ENCODE measurements around the gene DTX4.

DTX4 gene

DNA sequence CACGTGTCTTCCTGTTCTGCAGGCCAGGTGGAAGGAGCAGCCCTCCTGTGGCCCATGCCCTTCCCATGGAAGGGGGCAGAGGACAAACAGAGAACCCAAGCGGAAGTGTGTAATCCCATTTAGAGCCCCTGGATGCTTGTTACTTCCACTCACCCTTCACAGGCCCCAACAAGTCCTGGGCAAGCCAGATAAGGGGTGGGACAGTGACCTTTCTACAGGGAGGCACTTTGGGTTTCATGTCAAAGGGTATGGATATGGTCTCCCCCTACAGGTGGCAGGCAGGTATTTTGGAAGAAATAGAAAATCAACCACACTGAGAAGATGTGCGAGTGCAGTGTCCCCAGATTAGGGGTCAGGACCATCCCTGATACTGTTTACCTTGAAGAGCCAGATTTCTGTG, 29.4 kb downstream of the DTX4 start:
- peaks cover 74% of the 10 kb centered on the region for H3K36me3 ChIP-seq (ENCODE audit: control insufficient read depth, insufficient read depth, low read length)
- H3K27me3 ChIP-seq (ENCODE audit: control insufficient read depth, insufficient read depth, low read length, poor library complexity, severe bottlenecking), result no peaks in the 10 kb centered on the region
- 90 to 92% methylated on average over 3 of the region's 3 CpGs for WGBS, 2 experiments
- H3K4me3 ChIP-seq (ENCODE audit: insufficient read depth, low read depth, low read length), result no peak overlapping the region
- H3K4me1 ChIP-seq (ENCODE audit: control insufficient read depth, insufficient read depth, low read length), result no peaks in the 10 kb centered on the region
- no peak overlapping the region for H3K27ac ChIP-seq (ENCODE audit: insufficient read depth, low read depth, low read length, poor library complexity, severe bottlenecking)
- no peaks in the 10 kb centered on the region for H3K9me3 ChIP-seq (ENCODE audit: control insufficient read depth, low read length)

DNA sequence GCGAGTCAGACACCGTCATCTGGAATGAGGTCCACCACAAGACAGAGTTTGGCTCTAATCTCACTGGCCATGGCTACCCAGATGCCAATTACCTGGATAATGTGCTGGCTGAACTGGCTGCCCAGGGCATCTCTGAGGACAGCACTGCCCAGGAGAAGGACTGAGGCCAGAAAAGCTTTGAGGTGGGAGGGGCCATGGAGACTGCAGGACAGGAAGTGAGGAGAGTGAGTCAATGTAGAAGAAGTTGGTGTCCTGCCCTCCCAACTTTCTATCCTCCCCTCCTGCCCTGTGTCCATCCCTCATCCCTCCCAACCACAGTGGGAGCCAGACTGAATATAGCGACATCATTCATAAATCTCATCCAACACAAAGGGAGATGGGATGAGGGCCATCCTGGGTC, 32.8 kb downstream of the DTX4 start:
- WGBS, 2 experiments, result 95 to 98% methylated on average over 3 of the region's 3 CpGs
- no peak overlapping the region for H3K4me3 ChIP-seq (ENCODE audit: insufficient read depth, low read depth, low read length)

GRCh38 chr11:59205648-59206047, 33.7 kb downstream of the DTX4 start:
- peaks cover 50% of the 10 kb centered on the region for H3K36me3 ChIP-seq (ENCODE audit: control insufficient read depth, insufficient read depth, low read length)
- no peak overlapping the region for H3K27ac ChIP-seq (ENCODE audit: insufficient read depth, low read depth, low read length, poor library complexity, severe bottlenecking)
- H3K27me3 ChIP-seq (ENCODE audit: control insufficient read depth, insufficient read depth, low read length, poor library complexity, severe bottlenecking), result no peaks in the 10 kb centered on the region
- WGBS, 2 experiments, result 94 to 97% methylated on average over 7 of the region's 7 CpGs
- H3K4me1 ChIP-seq (ENCODE audit: control insufficient read depth, insufficient read depth, low read length), result no peaks in the 10 kb centered on the region
- no peaks in the 10 kb centered on the region for H3K9me3 ChIP-seq (ENCODE audit: control insufficient read depth, low read length)
- no peak overlapping the region for H3K4me3 ChIP-seq (ENCODE audit: insufficient read depth, low read depth, low read length)

More for the DNA sequence above, 32.8 kb downstream of the DTX4 start:
- H3K27me3 ChIP-seq (ENCODE audit: control insufficient read depth, insufficient read depth, low read length, poor library complexity, severe bottlenecking), result no peaks in the 10 kb centered on the region
- H3K9me3 ChIP-seq (ENCODE audit: control insufficient read depth, low read length), result no peaks in the 10 kb centered on the region
- H3K4me1 ChIP-seq (ENCODE audit: control insufficient read depth, insufficient read depth, low read length), result no peaks in the 10 kb centered on the region
- peaks cover 57% of the 10 kb centered on the region for H3K36me3 ChIP-seq (ENCODE audit: control insufficient read depth, insufficient read depth, low read length)
- H3K27ac ChIP-seq (ENCODE audit: insufficient read depth, low read depth, low read length, poor library complexity, severe bottlenecking), result no peak overlapping the region

GRCh38 chr11:59206635-59207034, 34.7 kb downstream of the DTX4 start:
- H3K9me3 ChIP-seq (ENCODE audit: control insufficient read depth, low read length), result no peaks in the 10 kb centered on the region
- H3K4me1 ChIP-seq (ENCODE audit: control insufficient read depth, insufficient read depth, low read length), result no peaks in the 10 kb centered on the region
- peaks cover 40% of the 10 kb centered on the region for H3K36me3 ChIP-seq (ENCODE audit: control insufficient read depth, insufficient read depth, low read length)
- H3K4me3 ChIP-seq (ENCODE audit: insufficient read depth, low read depth, low read length), result no peak overlapping the region
- no peak overlapping the region for H3K27ac ChIP-seq (ENCODE audit: insufficient read depth, low read depth, low read length, poor library complexity, severe bottlenecking)
- no peaks in the 10 kb centered on the region for H3K27me3 ChIP-seq (ENCODE audit: control insufficient read depth, insufficient read depth, low read length, poor library complexity, severe bottlenecking)
- 88 to 89% methylated on average over 4 of the region's 4 CpGs for WGBS, 2 experiments

DNA sequence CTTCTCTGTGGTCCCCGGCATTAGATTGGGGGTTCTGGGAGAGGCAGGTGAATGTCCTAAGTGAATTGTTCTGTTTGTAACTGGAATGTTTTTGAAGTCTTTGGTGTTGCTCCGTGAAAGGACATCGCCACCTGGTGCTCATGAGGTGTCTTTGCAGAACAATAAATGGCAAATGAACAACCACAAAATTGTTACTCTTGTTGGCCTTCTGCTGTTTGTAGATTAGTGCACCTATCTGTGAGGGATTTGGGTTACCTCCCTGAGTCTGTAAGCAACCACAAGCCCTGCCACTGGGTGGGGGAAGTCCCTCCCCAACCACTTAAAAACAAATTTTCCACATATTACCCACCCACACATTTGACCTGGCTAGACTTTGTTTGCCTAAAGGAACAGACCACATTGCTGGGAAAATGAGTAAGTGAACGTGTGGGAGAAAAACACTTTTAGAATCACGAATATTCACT, 36.1 kb downstream of the DTX4 start:
- Histone ChIP-seq H3K4me1 (ENCODE audit: control insufficient read depth, insufficient read depth, low read length) (no peaks in the 10 kb centered on the region), H3K9me3 (ENCODE audit: control insufficient read depth, low read length) (no peaks in the 10 kb centered on the region), H3K36me3 (ENCODE audit: control insufficient read depth, insufficient read depth, low read length) (peaks cover 28% of the 10 kb centered on the region), H3K27me3 (ENCODE audit: control insufficient read depth, insufficient read depth, low read length, poor library complexity, severe bottlenecking) (no peaks in the 10 kb centered on the region), H3K4me3 (ENCODE audit: insufficient read depth, low read depth, low read length) (no peak overlapping the region), H3K27ac (ENCODE audit: insufficient read depth, low read depth, low read length, poor library complexity, severe bottlenecking) (no peak overlapping the region)
- 38 to 47% methylated on average over 4 to 5 of the region's 5 CpGs for WGBS, 2 experiments

GRCh38 chr11:59208956-59209355, 37.0 kb downstream of the DTX4 start:
- Histone ChIP-seq H3K9me3 (ENCODE audit: control insufficient read depth, low read length) (no peaks in the 10 kb centered on the region), H3K27ac (ENCODE audit: insufficient read depth, low read depth, low read length, poor library complexity, severe bottlenecking) (no peak overlapping the region), H3K36me3 (ENCODE audit: control insufficient read depth, insufficient read depth, low read length) (peaks cover 21% of the 10 kb centered on the region), H3K4me3 (ENCODE audit: insufficient read depth, low read depth, low read length) (no peak overlapping the region), H3K27me3 (ENCODE audit: control insufficient read depth, insufficient read depth, low read length, poor library complexity, severe bottlenecking) (no peaks in the 10 kb centered on the region), H3K4me1 (ENCODE audit: control insufficient read depth, insufficient read depth, low read length) (no peaks in the 10 kb centered on the region)
- 50 to 70% methylated on average over 2 of the region's 2 CpGs for WGBS, 2 experiments

DNA sequence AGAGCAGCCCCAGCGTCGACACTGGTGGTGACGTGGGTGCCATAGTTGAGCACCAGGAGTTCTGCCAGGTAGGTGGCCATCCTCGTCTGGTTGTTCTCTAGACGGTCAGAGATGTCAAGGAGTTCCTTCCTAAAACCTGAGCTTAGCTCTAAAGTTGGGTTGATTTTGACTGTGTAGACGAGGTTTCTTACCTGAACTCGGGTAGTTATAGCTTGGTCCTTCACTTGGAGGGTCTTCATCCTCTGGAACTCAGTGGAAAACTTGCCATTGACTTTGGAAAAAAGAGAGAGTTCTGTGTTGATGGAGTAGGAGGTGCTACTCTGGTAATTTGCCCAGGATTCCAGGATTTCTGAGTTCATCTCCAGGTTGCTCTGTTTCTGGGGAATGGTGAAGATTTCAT, 40.3 kb downstream of the DTX4 start:
- H3K4me1 ChIP-seq (ENCODE audit: control insufficient read depth, insufficient read depth, low read length), result no peaks in the 10 kb centered on the region
- H3K27me3 ChIP-seq (ENCODE audit: control insufficient read depth, insufficient read depth, low read length, poor library complexity, severe bottlenecking), result no peaks in the 10 kb centered on the region
- no peak overlapping the region for H3K4me3 ChIP-seq (ENCODE audit: insufficient read depth, low read depth, low read length)
- no peaks in the 10 kb centered on the region for H3K9me3 ChIP-seq (ENCODE audit: control insufficient read depth, low read length)
- no peak overlapping the region for H3K27ac ChIP-seq (ENCODE audit: insufficient read depth, low read depth, low read length, poor library complexity, severe bottlenecking)
- no peaks in the 10 kb centered on the region for H3K36me3 ChIP-seq (ENCODE audit: control insufficient read depth, insufficient read depth, low read length)
- 98% methylated on average over 7 of the region's 7 CpGs for WGBS, 2 experiments

- H3K4me3 ChIP-seq (ENCODE audit: insufficient read depth, low read depth, low read length), result no peak within 1 kb of the TSS
- H3K27ac ChIP-seq (ENCODE audit: insufficient read depth, low read depth, low read length, poor library complexity, severe bottlenecking), result no peak within 1 kb of the TSS
- H3K27me3 ChIP-seq (ENCODE audit: control insufficient read depth, insufficient read depth, low read length, poor library complexity, severe bottlenecking), result no peaks in the 10 kb centered on the region
- H3K4me1 ChIP-seq (ENCODE audit: control insufficient read depth, insufficient read depth, low read length), result no peaks in the 10 kb centered on the region
- no peaks in the 10 kb centered on the region for H3K9me3 ChIP-seq (ENCODE audit: control insufficient read depth, low read length)
- no peaks in the 10 kb centered on the region for H3K36me3 ChIP-seq (ENCODE audit: control insufficient read depth, insufficient read depth, low read length)
- WGBS, 2 experiments, result 89 to 91% methylated on average over 10 of the region's 10 CpGs
Observed at GRCh38 chr11:59212744-59213631, 41.1 kb downstream of the DTX4 start, which contains the start of gene MPEG1. Gene MPEG1, minus strand, starts transcription at chr11:59212927. Its CDS starts 62 bp downstream, at chr11:59212865.

- H3K4me1 ChIP-seq (ENCODE audit: control insufficient read depth, insufficient read depth, low read length), result no peaks in the 10 kb centered on the region
- no peaks in the 10 kb centered on the region for H3K27me3 ChIP-seq (ENCODE audit: control insufficient read depth, insufficient read depth, low read length, poor library complexity, severe bottlenecking)
- no peaks in the 10 kb centered on the region for H3K36me3 ChIP-seq (ENCODE audit: control insufficient read depth, insufficient read depth, low read length)
- no peaks in the 10 kb centered on the region for H3K9me3 ChIP-seq (ENCODE audit: control insufficient read depth, low read length)
- H3K4me3 ChIP-seq (ENCODE audit: insufficient read depth, low read depth, low read length), result no peak overlapping the region
- WGBS, 2 experiments, result 88 to 94% methylated on average over 2 of the region's 2 CpGs
- no peak overlapping the region for H3K27ac ChIP-seq (ENCODE audit: insufficient read depth, low read depth, low read length, poor library complexity, severe bottlenecking)
Observed at GRCh38 chr11:59214141-59214893, 42.4 kb downstream of the DTX4 start.
